HG03060 (cell line): ENCODE results near the gene FAM234A.

ENCODE experiments used
- ATAC-seq: cut with Tn5 transposase; IDR thresholded peaks from one replicate; pipeline ENCODE4 v1.9.1; 2021; ENCODE audit warnings: low read depth, moderate number of reproducible peaks; ENCODE audit not compliant: unreplicated experiment

FAM234A gene

GRCh38 chr16:293043-293775 is 58.6 kb downstream of the FAM234A start:
- no peak for ATAC-seq

GRCh38 chr16:296276-296675 is 61.7 kb downstream of the FAM234A start:
- no peak for ATAC-seq

- ATAC-seq, result no peak
Observed at GRCh38 chr16:296806-297510, 62.3 kb downstream of the FAM234A start.

DNA sequence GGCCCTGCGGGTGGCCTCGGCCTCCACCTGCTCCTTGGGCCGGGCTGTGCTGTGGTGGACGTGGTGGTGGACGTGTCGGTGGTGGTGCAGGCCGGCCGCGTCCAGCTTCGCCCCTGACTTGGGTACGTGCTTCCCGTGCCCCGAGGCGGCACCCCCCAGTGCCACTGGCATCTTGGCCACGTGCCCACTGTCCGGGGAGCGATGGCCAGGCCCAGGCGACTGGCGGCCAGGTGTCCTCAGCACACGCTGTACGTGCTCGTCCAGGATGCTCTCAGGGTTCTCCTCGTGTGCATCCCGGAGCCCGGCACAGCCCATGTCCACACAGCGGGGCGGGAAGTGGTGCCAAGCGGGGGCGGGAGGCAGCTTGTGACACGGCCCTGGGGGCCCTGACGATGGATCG is 63.2 kb downstream of the FAM234A start:
- no peak for ATAC-seq

GRCh38 chr16:301235-301634 is 66.6 kb downstream of the FAM234A start:
- ATAC-seq, result no peak

- ATAC-seq, result no peak
Observed at GRCh38 chr16:301950-302349, 67.3 kb downstream of the FAM234A start.

DNA sequence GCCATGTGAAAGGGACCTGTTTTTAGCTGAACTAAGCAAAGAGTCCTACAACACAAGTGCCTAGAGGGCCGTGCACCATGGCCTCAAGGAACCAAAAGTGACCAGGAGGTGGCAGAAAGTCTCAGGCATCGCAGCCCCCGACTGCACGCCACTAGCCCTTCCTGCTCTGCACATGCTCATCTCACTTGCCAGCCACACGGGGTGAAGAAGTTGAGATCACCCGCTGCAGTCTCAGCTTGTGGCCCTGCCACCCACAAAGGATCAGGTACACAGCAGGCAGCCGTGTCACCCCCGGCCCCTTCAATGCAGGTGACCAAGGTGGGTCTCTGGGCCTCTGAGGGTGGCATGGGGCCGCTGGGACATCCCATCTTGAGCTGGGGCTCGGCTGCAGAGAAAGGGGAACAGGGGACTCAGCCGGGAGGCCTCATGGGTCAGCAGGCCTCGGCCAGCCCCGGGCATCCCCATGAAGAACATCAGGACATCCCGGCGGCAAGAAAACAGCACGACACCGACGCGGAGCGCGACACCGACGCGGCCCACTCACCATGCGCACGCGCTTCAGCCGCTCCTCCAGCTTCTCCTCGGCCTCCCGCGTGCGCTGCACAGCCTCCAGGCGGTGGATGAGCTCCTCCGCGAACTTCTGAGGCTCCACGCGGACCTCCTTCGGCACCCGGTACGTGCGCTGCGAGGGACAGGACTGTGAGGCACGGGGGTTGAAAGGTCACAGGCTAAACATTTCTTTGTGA is 69.3 kb downstream of the FAM234A start:
- no peak for ATAC-seq

- ATAC-seq, result no peak
Observed at GRCh38 chr16:305916-306626, 71.5 kb downstream of the FAM234A start.

- no peak for ATAC-seq
Observed at GRCh38 chr16:306911-307370, 72.3 kb downstream of the FAM234A start.

DNA sequence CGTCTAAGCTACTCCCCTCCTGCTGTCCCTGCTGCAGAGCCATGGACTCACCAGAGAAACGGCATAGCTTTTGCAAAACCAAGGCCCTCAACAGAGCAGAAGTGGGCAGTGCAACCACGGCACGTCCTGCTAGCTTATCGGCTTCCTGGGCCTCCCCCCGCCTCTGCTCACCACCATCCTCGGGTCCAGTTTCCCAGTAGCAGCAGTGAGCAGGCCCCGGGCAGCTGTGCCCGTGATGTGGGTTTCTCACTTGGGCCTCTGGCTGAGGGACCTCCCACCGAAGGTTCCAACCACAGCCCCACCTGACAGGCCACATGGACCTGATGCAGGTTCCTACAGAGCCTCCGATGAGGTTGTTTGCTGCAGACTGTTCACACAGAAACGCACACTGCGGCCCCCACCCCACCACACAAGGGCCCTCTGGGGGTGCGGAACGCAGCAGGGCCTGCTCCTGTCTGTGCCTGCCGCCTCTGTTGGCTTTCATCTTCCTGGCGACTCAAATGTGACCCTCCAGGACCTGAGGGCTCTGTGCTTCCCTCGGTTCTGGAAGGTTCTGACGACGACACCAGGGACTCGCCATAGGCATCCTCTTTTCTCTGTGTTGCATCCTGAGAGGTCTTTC is 73.2 kb downstream of the FAM234A start:
- no peak for ATAC-seq

DNA sequence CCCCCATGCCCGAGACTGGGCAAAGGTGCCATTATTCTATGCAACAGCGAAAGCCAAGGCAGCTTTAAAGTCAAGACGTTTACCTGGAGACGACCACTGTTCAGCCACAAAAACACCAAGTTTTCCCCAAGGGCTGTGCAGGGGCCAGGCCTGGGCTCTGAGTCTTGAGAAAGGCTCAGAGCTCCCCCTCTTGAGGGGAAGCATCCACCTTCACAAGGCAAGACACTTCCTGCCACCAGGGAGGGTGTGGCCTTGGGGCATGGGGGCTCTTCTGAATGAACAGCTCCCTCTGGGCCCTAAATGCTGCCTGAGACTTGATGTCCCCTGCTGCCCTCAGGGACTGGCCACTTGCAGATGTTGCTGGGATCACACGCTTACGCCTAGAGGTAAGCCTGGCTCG is 74.9 kb downstream of the FAM234A start:
- no peak for ATAC-seq

DNA sequence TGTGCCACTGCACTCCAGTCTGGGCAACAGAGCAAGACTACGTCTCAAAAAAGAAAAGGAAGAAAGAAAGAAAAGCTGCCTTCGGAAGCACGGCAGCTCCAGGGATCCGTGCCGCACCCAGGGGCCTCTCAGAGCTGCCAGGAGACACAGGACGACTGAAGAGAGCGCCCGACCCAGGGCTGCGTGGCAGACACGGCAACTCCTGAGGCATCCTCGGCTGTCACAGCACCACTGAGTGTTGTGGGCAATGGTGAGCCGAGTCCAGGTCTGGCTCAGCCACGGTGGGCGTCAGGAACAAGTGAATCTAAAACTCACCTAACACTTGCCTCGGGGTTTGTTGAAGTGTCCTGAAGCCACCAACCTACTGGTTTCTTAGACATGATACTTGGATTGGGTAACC is 77.1 kb downstream of the FAM234A start:
- no peak for ATAC-seq

DNA sequence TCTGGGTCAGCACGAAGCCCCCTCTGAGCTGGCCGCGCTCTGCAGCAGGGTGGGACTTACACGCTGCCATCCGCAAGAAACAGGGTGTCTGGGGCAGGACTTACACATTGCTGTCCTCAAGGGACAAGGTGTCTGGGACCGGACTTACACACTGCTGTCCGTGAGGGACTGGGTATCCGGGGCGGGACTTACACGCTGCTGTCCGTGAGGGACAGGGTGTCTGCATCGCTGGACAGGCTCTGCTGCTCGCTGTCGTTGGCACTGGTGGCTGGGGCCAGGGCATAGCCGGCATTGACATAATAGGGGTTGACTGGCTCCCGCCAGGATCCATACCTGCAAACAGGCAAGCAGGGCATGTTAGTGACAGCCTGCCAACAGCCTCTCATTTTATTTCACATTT is 79.7 kb downstream of the FAM234A start:
- ATAC-seq, result no peak

DNA sequence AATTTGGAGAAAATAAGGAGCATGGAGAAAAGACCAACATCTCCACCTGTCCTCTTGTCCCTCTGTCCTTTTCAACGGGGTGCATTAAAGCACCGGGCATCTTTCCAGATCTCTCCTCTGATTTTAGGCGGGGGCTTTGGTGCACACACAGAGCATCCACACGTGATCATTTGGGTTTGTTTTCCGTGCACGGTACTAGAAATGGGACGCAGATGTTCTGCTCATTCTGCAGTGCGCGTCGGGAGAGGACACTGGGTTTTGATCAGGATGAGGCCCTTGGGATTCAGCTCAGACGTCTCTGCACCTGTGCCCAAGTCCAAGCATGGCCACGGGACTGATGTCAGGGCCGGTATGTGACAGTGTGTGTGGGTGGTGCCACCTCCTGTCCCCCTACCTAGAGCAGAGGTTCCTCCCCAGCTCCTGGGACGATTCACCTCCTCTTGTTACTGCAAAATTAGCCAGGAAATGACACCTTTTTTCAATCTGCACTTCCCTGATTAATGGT is 80.2 kb downstream of the FAM234A start:
- ATAC-seq, result no peak
